Measurements from ENCODE around the gene OR52R1. TPM values are rescaled to one million over a fixed set of nuclear protein-coding genes. Genes with fewer than 3 reads are reported as not detected.
"Not testable (repeated sequence)": the region's sequence is repeated elsewhere in the genome, so short reads cannot be mapped to it uniquely, and the experiment has no call there.

OR52R1 gene
- total RNA-seq, 4 donors from 2014 or later: not detected

- in situ Hi-C loops (cut with MboI; ENCODE audit: low pct_ligation_motif_present in 1 of 4, low pct_unique_long_range_greater_than_20kb in 1 of 4, low sequenced_read_pairs in 3 of 4): no loop called here
- TF ChIP-seq POLR2A (IDR thresholded peaks at IDR 0.05) (no peak), POLR2AphosphoS5 (IDR thresholded peaks at IDR 0.05) (no peak), EP300 (IDR thresholded peaks at IDR 0.05; ENCODE audit: low read depth) (no peak), CTCF (IDR thresholded peaks at IDR 0.05) (no peak)
Observed at GRCh38 chr11:4821021-4821420, 16.8 kb upstream of the OR52R1 start, which contains the start of gene OR51F2. OR51F2 (plus strand) TSS chr11:4821321; CDS start chr11:4821422, 101 bp downstream.

GRCh38 chr11:4809246-4809645, 5.1 kb upstream of the OR52R1 start:
- in situ Hi-C loops (cut with MboI; ENCODE audit: low pct_ligation_motif_present in 1 of 4, low pct_unique_long_range_greater_than_20kb in 1 of 4, low sequenced_read_pairs in 3 of 4) (no loop called here), intact Hi-C loops (cut with DNase I; ENCODE audit: low total_unique reads) (no loop called here)
- H3K9me3 ChIP-seq: no peaks in the 10 kb centered on the region
- 91 to 95% methylated on average over 2 of the region's 2 CpGs for WGBS, 2 donors (ENCODE audit: low coverage in 1 of 2)
- no peaks in the 10 kb centered on the region for H3K36me3 ChIP-seq
- no peak overlapping the region for H3K27ac ChIP-seq
- TF ChIP-seq EP300 (IDR thresholded peaks at IDR 0.05; ENCODE audit: low read depth) (no peak), CTCF (IDR thresholded peaks at IDR 0.05) (no peak), POLR2AphosphoS5 (IDR thresholded peaks at IDR 0.05) (no peak), POLR2A (IDR thresholded peaks at IDR 0.05) (no peak)
- H3K4me3 ChIP-seq: no peak overlapping the region
- H3K4me1 ChIP-seq: no peaks in the 10 kb centered on the region
- DNase-seq: no peak
- H3K27me3 ChIP-seq: no peaks in the 10 kb centered on the region

More at GRCh38 chr11:4821021-4821420, 16.8 kb upstream of the OR52R1 start, which contains the start of gene OR51F2:
- H3K9me3 ChIP-seq: no peaks in the 10 kb centered on the region
- no peaks in the 10 kb centered on the region for H3K27me3 ChIP-seq
- 67 to 92% methylated on average over 1 of the region's 1 CpG for WGBS, 2 donors (ENCODE audit: low coverage in 1 of 2)
- H3K27ac ChIP-seq: no peak within 1 kb of the TSS
- H3K4me3 ChIP-seq: no peak within 1 kb of the TSS
- no peaks in the 10 kb centered on the region for H3K36me3 ChIP-seq
- no peaks in the 10 kb centered on the region for H3K4me1 ChIP-seq
- no peak for DNase-seq
- intact Hi-C loops (cut with DNase I; ENCODE audit: low total_unique reads): no loop called here

GRCh38 chr11:4808476-4808875, 4.3 kb upstream of the OR52R1 start:
- TF ChIP-seq POLR2A (IDR thresholded peaks at IDR 0.05): no peak
- Histone ChIP-seq H3K27ac (no peak overlapping the region), H3K4me3 (no peak overlapping the region), H3K36me3 (no peaks in the 10 kb centered on the region), H3K9me3 (no peaks in the 10 kb centered on the region), H3K4me1 (no peaks in the 10 kb centered on the region), H3K27me3 (no peaks in the 10 kb centered on the region)
- DNase-seq: no peak
- 82% methylated on average over 1 of the region's 1 CpG; no CpG with 5 or more reads in 1 of the 2 donors for WGBS, 2 donors (ENCODE audit: low coverage in 1 of 2)
- intact Hi-C loops (cut with DNase I; ENCODE audit: low total_unique reads): no loop called here
- in situ Hi-C loops (cut with MboI; ENCODE audit: low pct_ligation_motif_present in 1 of 4, low pct_unique_long_range_greater_than_20kb in 1 of 4, low sequenced_read_pairs in 3 of 4): no loop called here

- WGBS, 2 donors (ENCODE audit: low coverage in 1 of 2): 86 to 100% methylated on average over 2 to 5 of the region's 5 CpGs
- intact Hi-C loops (cut with DNase I; ENCODE audit: low total_unique reads); DNase-seq; in situ Hi-C loops (cut with MboI; ENCODE audit: low pct_ligation_motif_present in 1 of 4, low pct_unique_long_range_greater_than_20kb in 1 of 4, low sequenced_read_pairs in 3 of 4); H3K9me3 ChIP-seq; H3K36me3 ChIP-seq; H3K27me3 ChIP-seq; H3K4me3 ChIP-seq; H3K27ac ChIP-seq; H3K4me1 ChIP-seq: not testable (repeated sequence)
Observed at GRCh38 chr11:4801316-4801715, 2.9 kb downstream of the OR52R1 start.

GRCh38 chr11:4798427-4799183, 5.6 kb downstream of the OR52R1 start:
- intact Hi-C loops (cut with DNase I; ENCODE audit: low total_unique reads): no loop called here
- no peak for DNase-seq
- Histone ChIP-seq H3K4me1 (peaks cover 0 to 3% (median 0%) of the 10 kb centered on the region in 4 donors), H3K9me3 (no peaks in the 10 kb centered on the region), H3K4me3 (no peak overlapping the region), H3K27ac (no peak overlapping the region), H3K36me3 (no peaks in the 10 kb centered on the region), H3K27me3 (no peaks in the 10 kb centered on the region)
- TF ChIP-seq POLR2AphosphoS5 (IDR thresholded peaks at IDR 0.05): no peak
- no peak for TF ChIP-seq CTCF (IDR thresholded peaks at IDR 0.05)
- TF ChIP-seq POLR2A (IDR thresholded peaks at IDR 0.05): no peak
- no peak for TF ChIP-seq EP300 (IDR thresholded peaks at IDR 0.05; ENCODE audit: low read depth)
- in situ Hi-C loops (cut with MboI; ENCODE audit: low pct_ligation_motif_present in 1 of 4, low pct_unique_long_range_greater_than_20kb in 1 of 4, low sequenced_read_pairs in 3 of 4): no loop called here
- WGBS, 2 donors (ENCODE audit: low coverage in 1 of 2): 48 to 59% methylated on average over 3 to 6 of the region's 6 CpGs
